Sigmoid colon (tissue), 3 donors: ENCODE measurements around the gene HIGD1B.

ENCODE experiments used
- CTCF ChIP-seq, 4 experiments: fragments of 450-650 bp in 3 of 4; fragments of 200-600 bp in 1 of 4; IDR thresholded peaks; one replicate each; pipeline ENCODE4 v1.5.1; 2016 to 2019; ENCODE audit warnings: antibody characterized with exemption in 4 of 4, mild to moderate bottlenecking in 3 of 4, moderate library complexity in 2 of 4
- POLR2A ChIP-seq, 2 donors: fragments of 450-650 bp; IDR thresholded peaks; one replicate each; pipeline ENCODE4 v1.6.1; 2016; ENCODE audit warnings: antibody characterized with exemption in 2 of 2, mild to moderate bottlenecking in 2 of 2, moderate library complexity in 2 of 2

DNA sequence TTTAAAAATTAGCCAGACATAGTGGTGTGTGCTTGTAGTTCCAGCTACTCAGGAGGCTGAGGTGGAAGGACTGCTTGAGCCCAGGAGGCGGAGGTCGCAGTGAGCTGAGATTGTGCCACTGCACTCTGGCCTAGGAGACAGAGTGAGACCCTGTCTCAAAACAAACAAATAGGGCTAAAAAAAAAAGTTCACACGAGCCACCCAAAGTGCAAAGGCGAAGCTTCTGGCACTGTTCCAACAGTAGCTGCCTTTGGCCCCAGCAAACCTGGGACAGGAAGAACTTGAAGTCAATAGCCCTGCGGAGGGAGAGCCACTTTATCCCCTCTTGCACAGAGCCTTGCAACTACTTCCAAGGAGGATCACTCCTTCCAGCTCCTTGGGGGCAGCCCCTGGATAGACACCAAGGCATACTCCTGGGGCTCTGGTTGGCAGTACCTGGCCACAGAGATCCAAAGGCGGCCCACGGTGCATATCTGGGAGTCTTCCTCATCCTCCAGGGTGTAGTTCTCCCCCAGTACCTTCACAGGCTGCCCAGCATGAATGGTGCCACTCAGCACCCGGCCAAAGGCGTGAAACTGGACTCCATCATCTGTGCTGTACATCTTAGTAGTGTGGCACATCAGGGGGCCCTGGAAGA, 14.7 kb downstream of the HIGD1B start:
- TF ChIP-seq POLR2A (IDR thresholded peaks at IDR 0.05), result no peak
- no peak for TF ChIP-seq CTCF (IDR thresholded peaks at IDR 0.05)
